Testis (tissue), 2 donors: ENCODE results near the gene MRPL27.

Experiments used
- CTCF ChIP-seq, 3 experiments: fragments of 450-650 bp in 2 of 3; fragments of 200-600 bp in 1 of 3; sonication (generic) in 1 of 3; IDR thresholded peaks; one replicate each; pipeline ENCODE4 v1.5.1; 2016 to 2019; ENCODE audit warnings: antibody characterized with exemption in 3 of 3, mild to moderate bottlenecking in 2 of 3, moderate library complexity in 1 of 3
- POLR2A ChIP-seq: fragments of 450-650 bp; IDR thresholded peaks from one replicate; pipeline ENCODE4 v1.6.1; 2017; ENCODE audit warnings: antibody characterized with exemption, mild to moderate bottlenecking, moderate library complexity

DNA sequence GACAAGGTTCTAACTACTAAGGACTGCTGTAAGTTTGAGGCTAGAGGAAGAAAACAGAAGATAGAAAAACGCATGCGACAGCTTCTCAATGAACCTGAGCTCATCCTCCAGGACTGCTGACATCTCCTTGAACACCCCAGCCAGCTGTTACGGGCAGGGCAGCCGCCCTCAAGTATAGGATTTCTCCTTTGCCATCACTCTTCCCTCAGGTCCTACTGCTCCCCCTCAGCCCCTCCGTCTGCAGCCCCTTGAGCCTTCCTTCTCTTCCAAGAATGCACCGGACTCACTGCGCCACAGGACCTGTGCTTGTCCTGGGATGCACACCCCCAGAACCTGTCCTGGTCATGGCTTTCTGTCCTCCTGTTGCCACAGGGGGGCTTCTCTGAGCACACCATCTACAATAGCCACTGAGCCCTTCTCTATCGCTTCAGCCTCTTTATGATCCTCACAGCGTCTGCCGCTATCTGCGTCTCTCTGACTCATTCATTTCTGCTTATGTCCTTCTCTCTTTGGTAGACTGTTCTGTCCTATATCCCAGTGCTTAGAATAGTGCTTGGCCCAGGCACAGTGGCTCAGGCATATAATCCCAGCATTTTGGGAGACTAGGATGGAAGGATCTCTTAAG, 42.7 kb downstream of the MRPL27 start:
- TF ChIP-seq CTCF (IDR thresholded peaks at IDR 0.05) (no peak), POLR2A (no peak)
